ENCODE results near the gene PARD6G. TPM values are rescaled to one million over a fixed set of nuclear protein-coding genes. Genes with fewer than 3 reads are reported as not detected.

PARD6G gene
- total RNA-seq, 1 donor from 2014 or later = 18.9 TPM

- Mint-ChIP-seq H3K36me3 (ENCODE audit: unreplicated experiment) (peaks cover 26% of the 10 kb centered on the region), H3K27ac (ENCODE audit: unreplicated experiment) (no peak overlapping the region)
These were observed 117.5 kb downstream of the PARD6G start for GRCh38 chr18:80129672-80130367.

DNA sequence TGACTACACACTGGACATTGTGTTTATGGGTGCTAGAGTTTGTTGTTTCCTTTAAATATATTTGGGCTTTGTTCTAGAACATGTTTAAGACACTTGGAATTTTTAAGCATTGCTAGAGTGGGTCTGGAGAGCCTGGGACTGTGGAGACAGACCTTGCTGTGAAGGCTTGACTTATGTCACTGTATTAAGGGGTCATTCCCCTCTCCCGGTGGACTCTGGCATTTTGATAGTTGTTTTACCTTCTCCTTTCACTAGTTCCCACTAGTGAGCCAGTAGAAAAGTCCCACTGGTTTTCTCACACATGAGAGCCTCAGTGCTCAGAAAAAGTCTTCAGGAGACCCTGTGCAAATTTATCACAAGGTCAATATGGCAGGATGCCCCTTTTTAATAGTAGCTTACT, 119.7 kb downstream of the PARD6G start:
- Mint-ChIP-seq H3K27me3 (ENCODE audit: unreplicated experiment) (no peaks in the 10 kb centered on the region), H3K27ac (ENCODE audit: unreplicated experiment) (no peak overlapping the region), H3K36me3 (ENCODE audit: unreplicated experiment) (peaks cover 26% of the 10 kb centered on the region), H3K4me3 (ENCODE audit: unreplicated experiment) (no peak overlapping the region), H3K9me3 (ENCODE audit: unreplicated experiment) (peaks cover 5% of the 10 kb centered on the region), H3K4me1 (ENCODE audit: unreplicated experiment) (peaks cover 11% of the 10 kb centered on the region)
- DNase-seq (ENCODE audit: extremely low spot score, unreplicated experiment) = no peak
- no peak for TF ChIP-seq CTCF (IDR thresholded peaks at IDR 0.05)

More at GRCh38 chr18:80129672-80130367, 117.5 kb downstream of the PARD6G start:
- Mint-ChIP-seq H3K4me1 (ENCODE audit: unreplicated experiment) (peaks cover 11% of the 10 kb centered on the region), H3K4me3 (ENCODE audit: unreplicated experiment) (no peak overlapping the region), H3K9me3 (ENCODE audit: unreplicated experiment) (peaks cover 5% of the 10 kb centered on the region), H3K27me3 (ENCODE audit: unreplicated experiment) (no peaks in the 10 kb centered on the region)
- no peak for DNase-seq (ENCODE audit: extremely low spot score, unreplicated experiment)
- no peak for TF ChIP-seq CTCF (IDR thresholded peaks at IDR 0.05)

- no peak overlapping the region for H3K4me3 Mint-ChIP-seq (ENCODE audit: unreplicated experiment)
- no peak for DNase-seq (ENCODE audit: extremely low spot score, unreplicated experiment)
- no peak overlapping the region for H3K27ac Mint-ChIP-seq (ENCODE audit: unreplicated experiment)
- no peak for TF ChIP-seq CTCF (IDR thresholded peaks at IDR 0.05)
- peaks cover 12% of the 10 kb centered on the region for H3K4me1 Mint-ChIP-seq (ENCODE audit: unreplicated experiment)
- peaks cover 5% of the 10 kb centered on the region for H3K9me3 Mint-ChIP-seq (ENCODE audit: unreplicated experiment)
- no peaks in the 10 kb centered on the region for H3K27me3 Mint-ChIP-seq (ENCODE audit: unreplicated experiment)
- H3K36me3 Mint-ChIP-seq (ENCODE audit: unreplicated experiment) = peaks cover 30% of the 10 kb centered on the region
These were observed 120.5 kb downstream of the PARD6G start for GRCh38 chr18:80126797-80127196.

GRCh38 chr18:80124131-80124530, 123.2 kb downstream of the PARD6G start:
- H3K27ac Mint-ChIP-seq (ENCODE audit: unreplicated experiment) = no peak overlapping the region
- no peak for TF ChIP-seq CTCF (IDR thresholded peaks at IDR 0.05)
- H3K9me3 Mint-ChIP-seq (ENCODE audit: unreplicated experiment) = peaks cover 5% of the 10 kb centered on the region
- no peak for DNase-seq (ENCODE audit: extremely low spot score, unreplicated experiment)
- peaks cover 37% of the 10 kb centered on the region for H3K36me3 Mint-ChIP-seq (ENCODE audit: unreplicated experiment)
- peaks cover 3% of the 10 kb centered on the region for H3K4me1 Mint-ChIP-seq (ENCODE audit: unreplicated experiment)
- no peaks in the 10 kb centered on the region for H3K27me3 Mint-ChIP-seq (ENCODE audit: unreplicated experiment)
- H3K4me3 Mint-ChIP-seq (ENCODE audit: unreplicated experiment) = no peak overlapping the region

- Mint-ChIP-seq H3K4me3 (ENCODE audit: unreplicated experiment) (no peak overlapping the region), H3K9me3 (ENCODE audit: unreplicated experiment) (no peaks in the 10 kb centered on the region), H3K27me3 (ENCODE audit: unreplicated experiment) (no peaks in the 10 kb centered on the region), H3K4me1 (ENCODE audit: unreplicated experiment) (peaks cover 3% of the 10 kb centered on the region), H3K27ac (ENCODE audit: unreplicated experiment) (no peak overlapping the region), H3K36me3 (ENCODE audit: unreplicated experiment) (peaks cover 41% of the 10 kb centered on the region)
- DNase-seq (ENCODE audit: extremely low spot score, unreplicated experiment) = no peak
- no peak for TF ChIP-seq CTCF (IDR thresholded peaks at IDR 0.05)
These were observed 126.4 kb downstream of the PARD6G start for GRCh38 chr18:80120932-80121331.
